Stimulated activated CD8-positive, alpha-beta memory T cell treated with anti-CD3 and anti-CD28 coated beads, Interleukin-7, amount 100 ng/mL, for 48 hours (primary cell): ENCODE measurements around the gene IGFL4.

Experiments used
- DNase-seq, 2 donors: peaks; one replicate each; pipeline ENCODE4 v3.0.0-alpha.2; 2020; ENCODE audit warnings: low read depth in 1 of 2; ENCODE audit errors: extremely low read depth in 1 of 2

Gene IGFL4

DNA sequence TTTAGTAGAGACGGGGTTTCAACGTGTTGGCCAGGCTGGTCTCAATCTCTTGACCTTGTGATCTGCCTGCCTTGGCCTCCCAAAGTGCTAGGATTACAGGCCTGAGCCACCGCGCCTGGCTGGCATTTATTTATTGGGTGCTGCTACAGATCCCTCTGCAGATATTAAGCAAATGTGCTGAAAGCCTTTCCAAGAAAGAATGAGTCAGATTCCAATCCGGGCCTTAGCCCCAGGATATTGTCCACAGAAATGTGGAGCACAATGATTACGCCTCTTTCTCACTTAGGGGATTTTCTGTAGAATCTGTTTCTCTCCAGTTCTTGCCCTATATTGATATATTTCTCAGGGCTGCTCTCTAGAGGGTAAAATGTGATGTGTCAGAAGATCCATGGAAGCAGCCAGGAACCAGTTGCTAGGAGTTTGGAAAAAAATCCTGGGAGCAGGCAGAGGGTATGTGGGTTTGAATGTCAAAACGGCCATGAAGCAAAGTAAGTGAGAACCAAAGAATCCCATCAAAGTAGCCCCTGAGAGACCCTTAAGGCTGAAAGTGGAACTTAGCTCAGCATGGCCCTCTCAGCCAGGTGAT is 24.8 kb upstream of the IGFL4 start:
- no peak for DNase-seq

DNA sequence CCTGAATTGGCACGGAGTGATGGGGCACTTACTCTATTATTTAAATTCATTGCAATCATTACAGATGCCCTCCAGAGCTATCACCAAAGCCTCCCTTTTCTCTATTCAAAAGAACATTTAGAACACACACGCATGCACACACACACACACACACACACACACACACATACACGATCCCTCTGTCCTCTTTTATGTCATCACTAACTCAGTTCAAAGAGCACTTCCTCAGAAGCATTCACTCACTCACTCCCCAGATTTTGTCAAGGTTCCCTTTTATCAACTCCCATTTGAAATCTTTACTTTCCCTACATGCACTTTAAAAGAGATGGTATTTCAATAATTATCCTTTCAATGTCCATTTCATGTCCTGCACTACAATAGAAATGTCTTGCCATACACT is 22.4 kb upstream of the IGFL4 start:
- DNase-seq = no peak

DNA sequence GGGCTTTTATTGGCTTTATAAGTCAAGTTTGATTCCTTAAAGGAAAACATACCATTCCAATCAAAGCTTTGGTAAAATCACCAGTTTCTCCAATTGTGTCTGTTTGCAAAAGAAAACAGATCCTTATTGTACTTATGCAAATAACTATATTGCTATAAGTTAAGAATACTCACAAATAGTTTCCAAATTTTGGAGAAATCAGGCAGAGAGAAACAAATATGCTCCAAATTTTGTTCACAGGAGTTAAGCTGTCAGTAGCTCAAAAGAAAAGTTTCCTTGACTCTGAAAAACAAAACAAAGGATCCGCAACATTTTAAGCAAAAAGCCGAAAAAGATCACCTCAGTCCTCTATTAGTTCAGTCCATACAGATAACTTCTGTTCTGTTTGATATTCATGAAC is 19.2 kb upstream of the IGFL4 start:
- DNase-seq = no peak

DNA sequence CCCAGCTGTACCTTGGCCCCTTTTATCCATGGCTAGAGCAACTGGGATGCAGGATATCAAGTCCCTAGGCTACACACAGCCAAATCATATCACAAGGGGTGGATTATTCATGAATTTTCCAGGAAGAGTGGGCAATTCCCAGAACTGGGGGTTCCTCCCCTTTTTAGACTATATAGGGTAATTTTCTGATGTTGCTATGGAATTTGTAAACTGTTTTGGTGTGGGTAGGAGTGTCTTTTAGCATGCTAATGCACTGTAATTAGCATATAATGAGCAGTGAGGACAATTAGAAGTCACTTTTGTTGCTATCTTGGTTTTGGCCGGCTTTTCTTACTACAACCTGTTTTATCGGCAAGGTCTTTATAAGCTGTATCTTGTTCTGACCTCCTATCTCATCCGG is 18.0 kb upstream of the IGFL4 start:
- DNase-seq = no peak

GRCh38 chr19:46056536-46056935 is 15.7 kb upstream of the IGFL4 start:
- DNase-seq = no peak

GRCh38 chr19:46052896-46053295 is 12.1 kb upstream of the IGFL4 start:
- no peak for DNase-seq

GRCh38 chr19:46049597-46049996 is 8.8 kb upstream of the IGFL4 start:
- DNase-seq = no peak

DNA sequence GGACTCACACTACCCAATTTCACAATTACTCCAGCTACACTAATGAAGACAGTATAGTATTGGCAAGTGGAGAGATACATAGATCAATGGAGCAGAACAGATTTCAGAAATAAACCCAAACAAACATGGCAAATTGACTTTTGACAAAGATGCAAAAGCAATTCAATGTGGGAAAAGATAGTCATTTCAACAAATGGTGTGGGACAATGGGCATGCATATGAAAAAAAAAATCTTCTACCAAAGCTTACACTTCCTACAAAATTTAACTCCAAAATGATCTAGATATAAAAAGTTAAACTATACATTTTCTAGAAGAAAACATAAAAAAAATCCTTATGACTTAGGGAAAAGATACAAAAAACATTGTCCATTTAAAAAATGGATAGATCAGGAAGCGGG is 2.7 kb upstream of the IGFL4 start:
- DNase-seq = no peak

DNA sequence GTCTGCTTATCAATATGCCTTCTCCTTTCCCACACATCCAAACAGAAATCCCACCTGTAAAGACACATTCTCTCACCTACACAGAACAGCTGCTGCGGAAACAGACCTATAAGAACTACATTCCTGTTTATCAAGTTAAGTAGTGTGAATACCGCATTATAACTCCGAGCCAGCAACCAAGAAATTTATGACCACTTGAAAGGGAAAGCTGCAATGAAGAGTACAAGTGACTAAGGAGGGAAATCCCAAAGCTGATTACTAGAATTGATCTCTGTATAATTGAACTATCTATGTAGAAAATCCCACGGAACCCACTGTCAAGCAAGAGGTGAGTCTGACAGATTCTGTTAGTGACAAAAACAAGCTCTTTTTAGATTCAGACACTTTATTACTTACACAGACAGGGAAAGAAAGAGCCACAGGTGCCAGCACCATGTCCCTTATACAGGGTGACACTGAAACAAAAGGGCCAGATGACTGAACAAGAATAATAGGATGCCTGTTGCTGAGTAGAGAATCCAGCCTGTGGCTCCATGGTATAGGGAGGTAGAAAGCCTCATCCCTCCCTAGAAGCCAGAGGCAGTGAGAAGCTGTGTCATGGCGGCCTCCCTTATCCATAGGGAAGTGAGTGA is 1.6 kb upstream of the IGFL4 start:
- DNase-seq = no peak

DNA sequence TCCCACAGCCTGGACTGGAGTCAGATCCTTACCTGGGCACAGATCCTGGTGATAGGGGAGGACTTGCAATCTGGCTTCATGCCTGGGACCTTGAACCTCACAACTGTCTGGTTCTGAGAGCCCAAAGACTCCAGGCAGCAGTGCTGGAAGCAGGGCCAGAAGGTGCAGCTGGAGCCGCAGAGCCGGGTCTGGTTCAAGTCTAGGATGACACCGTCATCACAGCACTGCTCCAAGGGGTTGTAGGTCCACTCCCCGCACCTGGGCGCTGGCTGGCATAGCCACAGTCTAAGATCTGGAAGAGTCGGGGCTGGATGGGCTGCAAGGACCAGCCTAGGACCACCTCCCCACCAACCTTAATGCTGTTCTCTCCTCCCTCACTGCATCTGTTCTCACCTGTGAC is 677 bp downstream of the IGFL4 start:
- DNase-seq = no peak

- no peak for DNase-seq
Observed at GRCh38 chr19:46036744-46037128, 4.1 kb downstream of the IGFL4 start.

- no peak for DNase-seq
Observed at GRCh38 chr19:46035986-46036743, 4.6 kb downstream of the IGFL4 start.

GRCh38 chr19:46035546-46035945 is 5.3 kb downstream of the IGFL4 start:
- no peak for DNase-seq

- DNase-seq = no peak
Observed at GRCh38 chr19:46033401-46033800, 7.4 kb downstream of the IGFL4 start.

- DNase-seq = no peak
Observed at GRCh38 chr19:46032597-46033025, 8.2 kb downstream of the IGFL4 start.

DNA sequence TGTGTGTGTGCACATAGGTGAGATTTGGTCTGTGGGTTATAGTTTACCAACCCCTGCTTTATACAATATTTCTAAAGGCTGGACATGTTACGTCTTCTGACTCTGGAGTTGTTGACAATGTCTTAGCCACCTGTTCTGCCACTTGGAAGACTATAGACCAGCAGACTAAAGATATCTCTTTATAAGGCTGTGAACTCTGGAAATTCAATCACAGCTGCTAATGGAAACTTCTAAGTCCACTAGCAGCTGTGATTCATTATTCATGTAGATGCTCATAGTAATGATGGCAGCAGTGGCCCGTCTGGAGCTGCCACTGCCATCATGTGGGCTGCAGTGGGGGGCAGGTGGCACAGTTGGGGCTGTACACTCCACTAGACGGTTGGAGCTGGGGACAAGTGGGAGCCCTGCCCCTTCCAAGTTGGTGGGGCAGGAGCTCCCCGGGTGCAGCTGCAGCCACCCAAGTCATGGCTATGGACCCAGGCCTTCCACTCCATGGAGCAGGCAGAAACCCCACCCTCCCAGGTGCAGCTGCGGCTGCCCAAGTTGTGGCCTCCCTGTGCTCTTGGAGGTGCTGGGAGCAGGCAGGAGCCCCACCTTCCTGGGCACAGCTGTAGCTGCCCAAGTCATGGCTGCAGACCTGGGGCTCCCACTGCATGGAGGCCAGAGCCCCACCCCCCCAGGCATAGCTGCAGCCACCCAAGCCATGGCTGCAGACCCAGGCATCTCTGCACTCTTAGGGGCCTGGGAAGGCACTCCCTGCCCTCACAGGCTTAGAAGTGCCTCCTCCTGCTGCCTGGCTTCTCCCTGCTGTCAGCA is 8.8 kb downstream of the IGFL4 start:
- no peak for DNase-seq

GRCh38 chr19:46030812-46031550 is 9.8 kb downstream of the IGFL4 start:
- no peak for DNase-seq

DNA sequence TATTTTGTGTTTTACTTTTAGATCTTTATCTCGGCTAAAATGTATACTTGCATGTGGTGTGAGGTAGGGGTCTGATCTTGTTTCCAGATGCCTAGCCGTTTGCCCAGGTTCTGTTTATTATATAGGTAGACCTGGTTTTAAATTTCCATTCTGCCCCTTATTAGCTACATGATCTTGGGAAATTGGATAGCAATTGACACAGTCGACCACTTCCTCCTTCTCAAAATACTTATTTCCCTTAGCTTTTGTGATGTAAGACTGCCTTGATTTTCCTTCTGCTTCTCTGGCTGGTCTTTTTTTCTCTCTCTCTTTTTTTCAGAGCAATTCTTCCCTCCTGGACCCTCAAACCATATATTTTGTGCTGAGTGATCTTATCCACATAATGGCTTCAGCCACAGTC is 15.0 kb downstream of the IGFL4 start:
- no peak for DNase-seq

GRCh38 chr19:46023311-46023779 is 17.5 kb downstream of the IGFL4 start:
- DNase-seq = no peak

GRCh38 chr19:46022431-46023310 is 18.1 kb downstream of the IGFL4 start, which contains the start of gene PGLYRP1:
Gene PGLYRP1 (minus strand): TSS chr19:46023053. CDS start chr19:46023021, 32 bp downstream.
- no peak for DNase-seq
